Astrocyte of the cerebellum (primary cell): ENCODE measurements around the gene PRRT1.
A peak's percentile ranks its signal among the peaks of the same experiment; 100 is the strongest.

Source experiments
- DNase-seq: peaks from one replicate; pipeline ENCODE4 v3.0.0-alpha.2; 2011; ENCODE audit warnings: low read depth
- H3K4me3 ChIP-seq: 2 replicates; pipeline ENCODE4 v1.5.1; 2011; ENCODE audit warnings: mild to moderate bottlenecking, low read depth, low read length, moderate library complexity
- in situ Hi-C: cut with HindIII; loops from 2 replicates; pipeline ENCODE4 v1.10.0; 2017; ENCODE audit warnings: low sequenced_read_pairs
- TF ChIP-seq, protein P1 (sequence below): IDR thresholded peaks from 2 replicates; pipeline ENCODE4 v1.5.1; 2012; ENCODE audit warnings: low read length, low read depth, moderate library complexity, mild to moderate bottlenecking; ENCODE audit errors: missing control alignments

Gene PRRT1

DNA sequence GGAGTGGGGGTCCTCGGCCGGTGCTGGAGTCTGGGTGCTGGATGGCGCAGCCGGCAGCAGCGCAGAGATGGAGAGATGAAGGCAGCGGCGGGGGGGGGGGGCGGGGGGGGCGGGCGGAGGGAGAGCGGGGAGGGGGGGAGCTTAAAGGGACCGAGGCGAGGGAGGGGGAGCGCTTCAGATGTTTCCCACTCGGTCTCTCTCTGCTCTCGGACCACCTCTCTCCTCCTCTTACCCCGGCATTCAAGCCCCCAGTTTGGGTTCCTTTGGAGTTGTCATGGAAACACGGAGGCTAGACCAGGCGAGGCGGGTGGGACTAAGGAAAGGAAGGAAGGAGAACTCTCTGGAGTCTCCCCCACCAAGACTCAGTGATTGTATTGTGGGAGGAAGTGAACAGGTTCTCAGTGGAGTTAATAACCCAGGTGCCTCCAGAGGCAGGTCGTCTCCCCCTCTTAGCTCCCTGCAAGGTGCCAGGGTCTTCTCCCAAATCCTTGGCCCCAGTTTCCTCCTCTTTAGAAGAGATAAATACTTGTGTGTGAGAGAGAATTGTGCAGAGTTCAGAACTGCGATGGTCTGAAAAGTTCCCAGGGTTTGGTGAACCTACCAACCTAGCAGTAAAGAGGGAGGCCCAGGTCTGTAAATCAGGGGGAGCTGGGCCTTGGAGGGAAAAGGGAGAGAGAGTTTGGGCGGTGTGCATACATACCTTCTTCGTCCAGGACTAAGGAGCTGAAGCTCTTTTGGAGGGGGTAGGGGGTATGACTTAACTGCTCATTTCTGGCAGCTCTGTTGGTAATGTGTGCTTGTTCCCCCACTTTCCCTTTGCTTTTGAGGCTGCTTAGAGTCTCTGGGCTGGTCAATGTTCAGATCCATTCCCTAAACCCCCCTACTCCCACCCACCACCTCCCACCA is at the start of gene PRRT1:
TSS of gene PRRT1 (minus strand) at position 77 of the 906 bp plus-strand sequence. CDS start 112 bp downstream, outside the sequence.
- H3K4me3 ChIP-seq = peak within 1 kb of the TSS; percentile 94
- in situ Hi-C loops = no loop called here
- TF ChIP-seq, protein P1, sequence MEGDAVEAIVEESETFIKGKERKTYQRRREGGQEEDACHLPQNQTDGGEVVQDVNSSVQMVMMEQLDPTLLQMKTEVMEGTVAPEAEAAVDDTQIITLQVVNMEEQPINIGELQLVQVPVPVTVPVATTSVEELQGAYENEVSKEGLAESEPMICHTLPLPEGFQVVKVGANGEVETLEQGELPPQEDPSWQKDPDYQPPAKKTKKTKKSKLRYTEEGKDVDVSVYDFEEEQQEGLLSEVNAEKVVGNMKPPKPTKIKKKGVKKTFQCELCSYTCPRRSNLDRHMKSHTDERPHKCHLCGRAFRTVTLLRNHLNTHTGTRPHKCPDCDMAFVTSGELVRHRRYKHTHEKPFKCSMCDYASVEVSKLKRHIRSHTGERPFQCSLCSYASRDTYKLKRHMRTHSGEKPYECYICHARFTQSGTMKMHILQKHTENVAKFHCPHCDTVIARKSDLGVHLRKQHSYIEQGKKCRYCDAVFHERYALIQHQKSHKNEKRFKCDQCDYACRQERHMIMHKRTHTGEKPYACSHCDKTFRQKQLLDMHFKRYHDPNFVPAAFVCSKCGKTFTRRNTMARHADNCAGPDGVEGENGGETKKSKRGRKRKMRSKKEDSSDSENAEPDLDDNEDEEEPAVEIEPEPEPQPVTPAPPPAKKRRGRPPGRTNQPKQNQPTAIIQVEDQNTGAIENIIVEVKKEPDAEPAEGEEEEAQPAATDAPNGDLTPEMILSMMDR = no peak
- no peak for DNase-seq

DNA sequence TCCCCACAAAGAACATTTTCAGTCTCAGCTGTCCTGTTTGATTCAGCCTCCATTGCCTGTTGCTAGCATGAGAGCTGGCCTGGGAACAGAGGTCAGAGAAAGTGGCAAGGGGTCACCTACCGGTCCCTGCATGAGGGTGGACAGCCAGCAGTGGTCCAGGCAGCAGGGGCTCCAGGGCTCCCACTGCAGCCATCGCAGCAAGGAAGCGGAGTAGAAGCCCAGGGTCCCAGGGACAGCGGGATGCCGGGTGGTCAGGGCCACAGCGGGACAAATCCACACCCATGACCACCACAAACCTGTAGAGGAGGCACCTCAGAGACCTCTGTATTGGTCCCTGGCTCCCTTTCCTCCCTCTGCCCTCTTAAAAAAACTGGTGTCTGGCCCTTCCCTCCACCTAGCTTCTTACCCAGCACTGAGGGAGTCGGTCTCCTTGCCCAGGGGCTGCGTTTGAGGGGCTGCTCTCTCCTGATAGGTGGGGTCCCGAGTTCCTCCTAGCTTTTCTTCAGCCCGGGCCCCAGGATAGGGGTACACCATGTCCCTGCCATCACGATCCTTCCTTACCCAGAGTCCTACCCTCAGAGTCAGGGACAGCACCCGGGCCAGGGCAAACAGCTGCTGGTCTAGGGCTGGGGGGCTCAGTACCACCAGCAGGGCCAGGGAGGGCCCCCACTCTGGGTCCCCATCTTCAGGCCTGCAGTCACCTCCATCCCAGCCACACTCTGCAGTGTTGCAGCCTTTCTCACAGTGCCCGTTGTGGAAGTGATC is 49.2 kb upstream of the PRRT1 start:
- H3K4me3 ChIP-seq = no peak overlapping the region
- TF ChIP-seq, protein P1 = no peak
- no peak for DNase-seq
- in situ Hi-C loops = no loop called here

DNA sequence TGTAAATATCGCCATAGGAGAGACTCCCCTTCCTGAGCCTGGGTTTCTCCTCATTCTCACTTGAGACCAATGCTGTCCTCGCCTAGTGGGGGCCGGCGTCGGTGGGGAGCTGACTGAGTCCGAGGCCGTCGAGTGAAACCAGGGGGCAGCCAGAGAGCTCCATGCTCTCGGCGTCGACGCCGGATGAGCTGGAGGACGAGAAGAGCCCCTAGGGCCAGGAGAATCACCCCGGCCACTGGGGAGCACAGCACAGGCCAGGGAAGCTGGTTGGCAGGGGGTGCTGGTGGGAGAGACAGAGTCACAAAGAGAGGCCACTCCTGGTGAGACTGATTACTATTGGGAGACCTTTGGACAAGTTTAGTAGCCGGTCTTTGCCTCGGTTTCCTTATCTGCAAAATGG is 47.1 kb upstream of the PRRT1 start:
- in situ Hi-C loops = no loop called here
- H3K4me3 ChIP-seq = no peak overlapping the region
- no peak for DNase-seq
- TF ChIP-seq, protein P1 = no peak

DNA sequence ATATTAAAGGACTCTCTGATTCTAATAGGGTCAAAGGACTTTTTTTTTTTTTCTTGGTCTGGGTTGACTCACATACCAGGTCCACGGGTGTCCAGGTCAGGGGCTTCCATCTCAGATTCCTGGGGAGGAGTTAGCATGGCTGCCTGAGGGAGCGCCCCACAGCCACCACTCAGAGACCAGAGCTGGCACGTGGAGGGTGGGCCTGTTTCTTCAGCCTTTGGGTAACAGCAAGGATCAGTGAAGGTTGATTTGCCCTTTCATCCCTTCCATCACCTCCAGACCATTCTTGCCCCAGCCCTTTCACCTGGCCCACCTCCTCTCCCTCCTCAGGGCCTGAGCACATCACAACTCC is 46.6 kb upstream of the PRRT1 start:
- TF ChIP-seq, protein P1 = no peak
- H3K4me3 ChIP-seq = no peak overlapping the region
- in situ Hi-C loops = no loop called here
- DNase-seq = no peak

DNA sequence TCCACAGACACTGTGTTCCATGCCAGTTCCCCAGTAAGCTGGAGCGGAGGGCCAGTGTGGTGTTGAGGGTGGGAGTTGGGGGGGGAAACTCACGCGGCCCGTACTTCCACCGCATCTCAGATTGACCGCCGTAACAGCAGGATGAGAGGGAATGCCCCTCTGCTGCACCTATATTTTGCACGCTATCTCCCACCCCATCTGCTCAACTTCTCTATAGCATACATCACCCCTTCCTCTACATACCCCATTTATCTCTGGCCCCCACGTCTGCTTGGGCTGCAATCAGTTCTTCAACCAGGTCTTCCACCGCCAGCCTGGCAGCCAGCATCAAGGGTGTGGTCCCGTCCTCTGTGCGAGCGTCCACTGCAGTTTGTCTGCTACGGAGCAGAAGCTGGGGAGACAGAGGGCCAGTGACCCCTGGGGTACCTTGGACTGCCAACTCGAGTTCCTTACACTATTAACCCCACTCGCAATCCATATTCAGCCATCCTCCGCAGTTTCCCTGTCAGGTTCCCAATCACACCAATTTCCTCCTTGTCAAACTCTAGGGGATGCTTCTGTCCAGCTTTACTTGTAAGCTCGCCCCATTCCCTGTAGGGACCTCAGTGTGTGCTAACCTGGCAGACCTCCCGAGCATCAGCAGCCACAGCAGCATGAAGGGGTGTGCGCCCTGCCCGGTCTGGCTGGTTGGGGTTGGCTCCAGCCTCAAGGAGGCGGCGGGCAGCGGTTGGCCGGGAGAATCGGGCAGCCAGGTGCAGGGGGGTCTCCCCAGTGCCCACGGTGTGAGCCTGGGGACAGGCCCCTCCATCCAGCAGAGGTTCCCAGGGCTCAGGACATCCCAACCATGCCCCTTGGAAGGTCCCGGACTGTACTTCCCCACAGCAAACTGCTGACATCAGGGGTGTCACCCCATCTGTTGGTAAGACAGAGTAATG is 45.2 kb upstream of the PRRT1 start:
- TF ChIP-seq, protein P1 = peak; percentile 6
- no peak for DNase-seq
- H3K4me3 ChIP-seq = peak overlapping the region; percentile 83
- in situ Hi-C loops = no loop called here
